C4-2B (cell line): ENCODE measurements around the gene FSIP1.

Experiments
- H3K27ac ChIP-seq: fragments of 450-650 bp; 2 replicates; pipeline ENCODE4 v1.5.1; 2017
- ZFX ChIP-seq: fragments of 450-650 bp; IDR thresholded peaks from 2 replicates; pipeline ENCODE4 v1.6.1; 2017
- TF ChIP-seq, protein P1 (sequence below): fragments of 450-650 bp; conservative IDR thresholded peaks from 2 replicates; pipeline ENCODE4 v1.5.1; 2017; ENCODE audit warnings: mild to moderate bottlenecking

FSIP1 gene

DNA sequence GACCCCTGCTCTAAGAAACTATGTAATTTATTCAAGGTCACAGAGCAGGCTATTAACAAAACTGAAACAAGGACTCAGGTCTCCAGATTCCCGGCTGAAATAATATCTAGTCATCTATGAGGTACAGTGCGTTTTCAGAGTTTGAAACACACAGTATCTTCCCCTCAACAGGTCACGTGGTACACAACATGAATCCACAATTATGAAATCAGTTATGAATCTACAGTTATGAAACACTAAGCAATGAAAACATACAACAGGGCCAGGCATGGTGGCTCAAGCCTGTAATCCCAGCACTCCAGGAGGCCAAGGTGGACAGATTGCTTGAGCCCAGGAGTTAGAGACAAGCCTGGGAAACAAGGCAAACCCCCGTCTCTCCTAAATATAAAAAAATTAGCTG lies 72.7 kb downstream of the FSIP1 start:
- TF ChIP-seq ZFX: no peak
- TF ChIP-seq, protein P1, sequence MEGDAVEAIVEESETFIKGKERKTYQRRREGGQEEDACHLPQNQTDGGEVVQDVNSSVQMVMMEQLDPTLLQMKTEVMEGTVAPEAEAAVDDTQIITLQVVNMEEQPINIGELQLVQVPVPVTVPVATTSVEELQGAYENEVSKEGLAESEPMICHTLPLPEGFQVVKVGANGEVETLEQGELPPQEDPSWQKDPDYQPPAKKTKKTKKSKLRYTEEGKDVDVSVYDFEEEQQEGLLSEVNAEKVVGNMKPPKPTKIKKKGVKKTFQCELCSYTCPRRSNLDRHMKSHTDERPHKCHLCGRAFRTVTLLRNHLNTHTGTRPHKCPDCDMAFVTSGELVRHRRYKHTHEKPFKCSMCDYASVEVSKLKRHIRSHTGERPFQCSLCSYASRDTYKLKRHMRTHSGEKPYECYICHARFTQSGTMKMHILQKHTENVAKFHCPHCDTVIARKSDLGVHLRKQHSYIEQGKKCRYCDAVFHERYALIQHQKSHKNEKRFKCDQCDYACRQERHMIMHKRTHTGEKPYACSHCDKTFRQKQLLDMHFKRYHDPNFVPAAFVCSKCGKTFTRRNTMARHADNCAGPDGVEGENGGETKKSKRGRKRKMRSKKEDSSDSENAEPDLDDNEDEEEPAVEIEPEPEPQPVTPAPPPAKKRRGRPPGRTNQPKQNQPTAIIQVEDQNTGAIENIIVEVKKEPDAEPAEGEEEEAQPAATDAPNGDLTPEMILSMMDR: no peak
- H3K27ac ChIP-seq: no peak overlapping the region

- no peak overlapping the region for H3K27ac ChIP-seq
- TF ChIP-seq, protein P1: no peak
- no peak for TF ChIP-seq ZFX
Measured at GRCh38 chr15:39706206-39706605, 76.4 kb downstream of the FSIP1 start.

- TF ChIP-seq, protein P1: no peak
- TF ChIP-seq ZFX: no peak
- H3K27ac ChIP-seq: no peak overlapping the region
Measured at GRCh38 chr15:39704689-39705088, 78.0 kb downstream of the FSIP1 start.

DNA sequence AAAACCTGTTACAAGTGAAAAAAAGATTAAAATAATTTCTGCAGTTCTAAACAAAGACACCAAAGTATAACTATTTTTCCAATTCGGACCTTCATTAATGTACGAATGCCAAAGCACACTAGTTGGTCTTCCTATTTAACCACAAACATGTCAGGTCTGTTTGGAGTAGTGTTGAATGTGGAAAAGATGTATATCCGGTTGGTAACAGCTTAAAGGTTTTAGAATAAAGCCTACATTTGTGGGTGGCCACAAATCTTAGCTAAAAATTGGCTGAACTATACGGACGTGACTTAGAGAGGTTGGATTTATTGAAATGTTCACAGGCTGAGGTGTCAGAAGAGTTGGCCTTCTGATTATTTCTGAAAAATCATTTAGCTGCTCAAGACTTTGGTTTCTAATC lies 78.4 kb downstream of the FSIP1 start:
- no peak for TF ChIP-seq ZFX
- TF ChIP-seq, protein P1: no peak
- H3K27ac ChIP-seq: no peak overlapping the region

- TF ChIP-seq, protein P1: no peak
- no peak for TF ChIP-seq ZFX
- H3K27ac ChIP-seq: no peak overlapping the region
Measured at GRCh38 chr15:39701988-39702387, 80.7 kb downstream of the FSIP1 start.

GRCh38 chr15:39700375-39700700 lies 82.3 kb downstream of the FSIP1 start:
- TF ChIP-seq, protein P1: no peak
- TF ChIP-seq ZFX: no peak
- H3K27ac ChIP-seq: no peak overlapping the region

- no peak overlapping the region for H3K27ac ChIP-seq
Measured at GRCh38 chr15:39699516-39700374, 82.9 kb downstream of the FSIP1 start.

More at GRCh38 chr15:39699516-39700374, 82.9 kb downstream of the FSIP1 start:
- TF ChIP-seq, protein P1: no peak
- no peak for TF ChIP-seq ZFX
